GM21529 (cell line): ENCODE measurements around the gene ZNF680.
"Not testable (repeated sequence)": the region's sequence is repeated elsewhere in the genome, so short reads cannot be mapped to it uniquely, and the experiment has no call there.

Experiments
- ATAC-seq: cut with Tn5 transposase; IDR thresholded peaks from one replicate; pipeline ENCODE4 v1.9.1; 2021; ENCODE audit not compliant: unreplicated experiment

Gene ZNF680

DNA sequence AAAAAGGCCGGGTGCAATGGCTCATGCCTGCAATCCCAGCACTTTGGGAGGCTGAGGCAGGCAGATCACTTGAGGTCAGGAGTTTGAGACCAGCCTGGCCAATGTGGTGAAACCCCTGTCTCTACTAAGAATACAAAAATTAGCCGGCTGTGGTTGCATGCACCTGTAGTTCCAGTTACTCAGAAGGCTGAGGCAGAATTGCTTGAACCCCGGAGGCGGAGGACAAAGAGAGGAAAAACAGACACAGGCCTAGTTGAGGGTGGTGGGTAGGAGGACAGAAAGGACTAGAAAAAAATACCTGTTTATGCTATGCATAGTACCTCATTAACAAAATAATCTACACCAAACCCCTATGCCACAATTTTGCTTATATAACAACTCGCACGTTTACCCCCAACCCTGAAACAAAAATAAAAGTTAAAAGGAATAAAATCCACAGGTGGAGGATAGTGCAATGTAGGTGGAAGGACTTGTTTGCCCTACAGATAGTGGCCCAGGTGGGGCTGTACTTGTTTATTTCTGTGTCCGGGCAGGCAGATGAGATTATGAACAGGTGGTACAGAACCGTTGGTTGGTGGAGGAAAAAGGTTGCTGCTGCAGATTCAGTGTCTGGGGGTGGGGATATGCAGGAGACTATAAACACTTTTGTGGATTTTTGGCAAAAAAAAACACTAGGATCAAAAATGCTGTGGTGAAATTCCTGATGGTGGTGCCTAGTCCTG is 5.1 kb downstream of the ZNF680 start:
- ATAC-seq, result no peak

DNA sequence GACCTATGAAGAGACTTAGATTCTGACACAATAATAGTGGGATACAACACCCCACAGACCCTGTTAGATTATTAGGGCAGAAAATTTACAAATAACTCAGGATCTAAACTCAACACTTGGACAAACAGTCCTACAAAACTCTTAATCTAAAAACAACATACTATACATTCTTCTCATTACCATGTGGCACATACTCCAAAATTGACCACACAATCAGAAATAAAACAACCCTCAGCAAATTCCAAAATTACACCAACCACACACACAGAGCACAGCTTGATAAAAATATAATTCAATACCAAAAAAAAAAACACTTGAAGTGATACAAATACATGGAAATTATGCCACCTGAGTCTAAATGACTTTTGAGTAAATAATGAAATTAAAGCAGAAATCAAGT is 7.8 kb downstream of the ZNF680 start:
- no peak for ATAC-seq

DNA sequence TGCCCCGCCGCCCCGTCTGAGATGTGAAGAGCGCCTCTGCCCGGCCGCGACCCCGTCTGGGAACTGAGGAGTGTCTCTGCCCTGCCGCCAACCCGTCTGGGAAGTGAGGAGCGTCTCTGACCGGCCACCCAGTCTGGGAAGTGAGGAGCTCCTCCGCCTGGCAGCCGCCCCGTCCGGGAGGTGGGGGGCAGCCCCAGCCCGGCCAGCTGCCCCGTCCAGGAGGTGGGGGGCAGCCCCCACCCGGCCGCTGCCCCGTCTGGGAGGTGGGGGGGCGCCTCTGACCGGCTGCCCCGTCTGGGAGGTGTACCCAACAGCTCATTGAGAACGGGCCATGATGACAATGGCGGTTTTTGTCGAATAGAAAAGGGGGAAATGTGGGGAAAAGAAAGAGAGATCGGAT is 8.7 kb downstream of the ZNF680 start:
- not testable (repeated sequence) for ATAC-seq

DNA sequence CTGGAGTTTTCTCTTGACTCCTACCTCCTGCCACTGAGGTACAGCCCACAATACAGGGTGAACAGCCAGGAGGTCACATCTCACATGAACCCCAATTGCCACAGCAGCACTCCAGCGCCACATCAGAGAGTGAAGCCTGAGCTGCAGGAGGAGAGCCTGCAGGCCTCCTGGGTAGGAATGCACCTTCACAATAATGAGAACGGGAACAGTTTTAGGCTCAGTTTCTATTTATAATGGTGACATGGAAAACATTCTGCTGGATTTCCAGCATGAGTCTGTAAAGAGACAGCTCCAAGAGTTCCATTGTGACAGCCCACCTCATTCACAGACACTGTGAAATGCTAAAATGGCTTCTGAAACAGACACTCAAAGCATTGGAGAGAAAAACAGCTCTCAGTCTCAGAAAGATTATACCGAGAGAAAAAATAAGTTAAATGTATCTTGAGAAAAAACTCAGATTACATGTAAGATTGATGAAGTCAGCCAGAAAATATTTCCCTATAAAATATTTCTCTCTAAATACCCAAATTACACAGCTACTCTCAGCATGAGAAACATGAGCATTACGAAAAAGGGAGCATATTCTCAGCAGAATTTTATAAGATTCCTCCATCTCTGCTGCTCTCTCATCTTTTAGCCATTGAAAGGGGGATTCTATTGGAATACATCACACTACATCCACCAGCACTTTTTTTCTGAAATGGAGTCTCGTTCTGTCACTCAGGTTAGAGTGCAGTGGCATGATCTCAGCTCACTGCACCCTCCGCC is 11.3 kb downstream of the ZNF680 start:
- ATAC-seq, result no peak

DNA sequence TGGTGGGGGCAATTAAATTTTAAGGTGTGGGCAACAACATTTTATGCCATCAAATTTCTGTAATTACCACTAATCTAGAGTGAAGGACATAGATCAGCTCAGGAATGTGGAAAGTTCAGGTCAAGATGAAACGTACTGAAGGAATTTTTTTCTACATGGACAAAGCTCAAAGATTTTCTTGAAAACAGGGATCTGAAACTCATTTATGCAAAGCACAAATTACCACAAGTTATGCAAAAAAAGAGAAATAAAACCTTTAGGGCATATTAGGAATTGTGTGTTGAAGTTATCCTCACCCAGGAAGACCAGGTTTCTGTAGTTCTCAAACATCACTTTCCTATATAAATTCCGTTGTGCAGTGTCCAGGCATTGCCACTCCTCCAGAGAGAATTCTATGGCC is 18.9 kb downstream of the ZNF680 start:
- no peak for ATAC-seq

DNA sequence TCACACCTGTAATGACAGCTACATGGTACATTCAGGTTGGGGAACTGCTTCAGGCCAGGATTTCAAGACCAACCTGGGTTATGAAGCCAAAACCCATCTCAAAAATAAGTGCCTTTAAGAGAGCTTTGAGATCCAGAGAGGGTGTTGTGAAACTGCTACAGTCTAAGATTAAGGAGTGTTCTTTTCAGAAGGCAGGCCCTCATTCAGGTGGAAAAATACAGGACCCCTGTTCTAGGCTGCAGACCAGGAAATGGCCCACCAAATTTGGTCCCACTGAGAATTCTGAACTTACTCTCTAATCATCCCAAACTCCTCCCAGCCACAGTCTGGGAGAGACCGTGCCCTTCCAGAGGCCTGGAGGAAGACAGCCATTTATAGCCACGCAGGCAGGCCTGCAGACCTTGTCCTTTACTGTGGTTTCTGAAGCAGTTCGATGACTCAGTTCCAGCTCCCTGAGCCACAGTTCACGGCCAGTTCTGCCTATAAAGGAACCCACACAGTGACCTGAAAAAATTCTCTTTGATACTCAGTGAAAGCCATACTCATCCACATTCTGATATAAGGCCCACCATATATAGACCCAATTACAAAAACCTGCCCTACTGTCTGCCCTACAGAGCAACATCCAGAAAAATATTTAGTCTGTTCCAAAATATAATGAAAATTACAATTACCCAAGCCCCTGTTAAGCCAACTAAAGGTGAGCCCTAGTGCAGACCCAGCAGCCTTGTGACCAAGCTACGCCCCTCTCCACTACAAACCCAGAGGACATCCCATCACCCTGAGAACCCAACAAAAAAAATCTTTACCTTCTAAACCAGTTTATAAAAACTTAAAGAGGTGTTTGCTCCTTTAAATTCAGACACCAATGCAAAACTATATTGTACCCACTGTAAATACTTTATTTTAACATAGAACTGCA is 21.2 kb downstream of the ZNF680 start:
- ATAC-seq, result no peak

DNA sequence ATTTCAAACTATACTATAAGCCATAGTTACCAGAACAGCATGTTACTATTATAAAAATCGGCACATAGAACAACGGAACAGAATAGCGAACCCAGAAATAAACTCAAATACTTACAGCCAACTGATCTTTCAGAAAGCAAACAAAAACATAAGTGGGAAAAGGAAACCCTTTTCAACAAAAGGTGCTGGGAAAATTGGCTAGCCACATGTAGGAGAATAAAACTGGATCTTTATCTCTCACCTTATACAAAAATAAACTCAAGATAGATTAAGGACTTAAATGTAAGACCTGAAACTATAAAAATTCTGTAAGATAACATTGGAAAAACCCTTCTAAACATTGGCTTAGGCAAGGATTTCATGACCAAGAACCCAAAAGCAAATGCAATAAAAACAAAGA is 29.1 kb downstream of the ZNF680 start:
- no peak for ATAC-seq

DNA sequence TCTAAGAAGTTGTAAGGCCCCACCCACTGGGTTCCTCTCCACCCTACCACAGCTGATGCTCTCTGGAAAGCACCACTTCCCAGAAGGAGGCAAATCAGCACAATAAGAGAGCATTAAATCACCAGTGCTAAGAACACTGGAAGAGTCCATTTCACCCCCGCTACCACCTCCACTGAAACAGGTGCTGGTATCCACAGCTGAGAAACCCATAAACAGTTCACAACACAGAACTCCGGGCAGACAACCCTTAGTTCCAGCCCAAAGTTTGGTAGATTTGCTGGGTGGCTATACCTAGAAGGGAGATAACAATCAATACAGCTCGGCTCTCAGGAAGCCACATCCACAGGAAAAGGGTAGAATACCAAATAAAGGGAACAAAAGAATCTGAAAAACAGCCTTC is 34.1 kb downstream of the ZNF680 start:
- ATAC-seq, result no peak

DNA sequence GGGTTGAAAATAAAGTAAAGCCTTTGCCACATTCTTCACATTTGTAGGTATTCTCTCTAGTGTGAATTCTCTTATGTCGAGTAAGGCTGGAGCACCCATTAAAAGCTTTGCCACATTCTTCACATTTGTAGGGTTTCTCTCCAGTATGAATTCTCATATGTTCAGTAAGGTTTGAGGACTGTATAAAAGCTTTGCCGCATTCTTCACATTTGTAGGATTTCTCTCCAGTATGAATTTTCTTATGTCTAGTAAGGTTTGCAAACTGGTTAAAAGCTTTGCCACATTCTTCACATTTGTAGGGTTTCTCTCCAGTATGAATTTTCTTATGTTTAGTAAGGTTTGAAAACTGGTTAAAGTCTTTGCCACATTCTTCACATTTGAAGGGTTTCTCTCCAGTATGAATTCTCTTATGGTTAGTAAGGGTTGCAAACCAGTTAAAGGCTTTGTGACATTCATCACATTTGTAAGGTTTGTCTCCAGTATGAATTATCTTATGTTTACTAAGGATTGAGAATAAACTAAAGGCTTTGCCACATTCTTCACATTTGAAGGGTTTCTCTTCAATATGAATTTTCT is 41.4 kb downstream of the ZNF680 start:
- ATAC-seq, result no peak

DNA sequence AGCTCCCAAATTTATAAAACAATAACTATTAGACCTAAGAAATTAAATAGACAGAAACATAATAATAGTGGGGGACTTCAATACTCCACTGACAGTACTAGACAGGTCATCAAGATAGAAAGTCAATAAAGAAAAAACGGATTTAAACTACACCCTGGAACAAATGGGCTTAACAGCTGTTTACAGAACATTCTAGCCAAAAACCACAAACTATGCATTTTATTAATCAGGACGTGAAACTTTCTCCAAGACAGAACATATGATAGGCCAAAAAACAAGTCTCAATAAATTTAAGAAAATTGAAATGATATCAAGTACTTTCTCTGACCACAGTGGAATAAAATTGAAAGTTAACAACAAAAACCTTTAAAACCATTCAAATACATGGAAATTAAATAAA is 46.4 kb downstream of the ZNF680 start:
- ATAC-seq, result no peak

DNA sequence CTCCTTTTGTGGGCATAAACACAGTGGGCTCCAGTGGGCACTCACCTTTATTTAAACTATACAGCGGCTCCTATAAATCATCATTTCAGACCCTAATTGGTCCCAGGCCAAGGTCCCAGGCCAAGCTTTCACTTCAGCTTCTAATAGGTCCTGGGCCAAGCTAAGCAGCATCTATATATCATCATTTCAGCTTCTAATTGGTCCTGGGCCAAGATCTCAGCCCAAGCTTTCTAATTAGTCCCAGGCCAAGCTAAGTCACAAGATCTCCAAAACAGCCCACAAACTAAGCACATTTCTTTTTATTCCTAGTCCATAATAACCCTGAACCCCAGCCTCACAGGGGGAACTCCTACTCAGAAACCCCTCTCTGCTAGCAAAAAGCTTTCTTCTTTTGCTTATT is 47.1 kb downstream of the ZNF680 start:
- ATAC-seq, result no peak

DNA sequence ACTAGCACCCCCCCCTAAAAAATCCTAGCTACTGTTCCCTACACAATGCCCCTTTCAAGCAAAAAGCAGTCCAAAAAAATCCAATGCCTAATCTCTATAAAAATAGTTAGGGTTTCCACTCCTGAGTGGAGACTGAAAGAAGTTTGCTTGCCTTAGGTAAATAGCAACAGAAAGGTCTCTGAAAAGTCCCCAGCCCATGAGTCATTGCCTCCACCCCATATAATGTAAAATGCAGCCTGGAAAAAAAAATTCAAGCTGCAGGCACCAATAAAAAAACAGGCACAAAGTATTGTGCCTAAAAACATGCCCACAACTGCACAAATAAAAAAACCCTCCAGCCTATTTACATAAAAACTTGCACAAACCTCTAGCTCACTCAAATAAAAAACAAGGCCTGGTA is 47.5 kb downstream of the ZNF680 start:
- no peak for ATAC-seq

DNA sequence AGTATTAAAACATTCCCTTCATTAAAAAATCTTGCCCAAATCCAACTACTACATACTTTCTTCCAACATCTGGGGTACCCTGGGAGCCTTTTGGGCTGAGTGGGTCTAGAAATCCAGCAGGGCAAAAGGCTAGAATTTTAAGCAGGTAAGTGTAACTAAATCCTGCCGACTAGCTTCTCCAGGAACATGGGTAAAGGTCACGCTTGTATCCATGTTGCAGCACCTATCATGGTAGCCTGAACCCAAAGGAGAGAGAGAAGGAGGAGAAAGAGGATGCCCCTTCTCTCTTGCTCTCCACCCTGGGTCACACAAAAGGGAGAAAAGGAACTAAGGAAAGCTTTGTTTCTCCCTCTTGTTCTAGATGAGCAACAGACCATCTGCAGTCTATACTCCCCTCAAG is 53.3 kb downstream of the ZNF680 start:
- no peak for ATAC-seq

DNA sequence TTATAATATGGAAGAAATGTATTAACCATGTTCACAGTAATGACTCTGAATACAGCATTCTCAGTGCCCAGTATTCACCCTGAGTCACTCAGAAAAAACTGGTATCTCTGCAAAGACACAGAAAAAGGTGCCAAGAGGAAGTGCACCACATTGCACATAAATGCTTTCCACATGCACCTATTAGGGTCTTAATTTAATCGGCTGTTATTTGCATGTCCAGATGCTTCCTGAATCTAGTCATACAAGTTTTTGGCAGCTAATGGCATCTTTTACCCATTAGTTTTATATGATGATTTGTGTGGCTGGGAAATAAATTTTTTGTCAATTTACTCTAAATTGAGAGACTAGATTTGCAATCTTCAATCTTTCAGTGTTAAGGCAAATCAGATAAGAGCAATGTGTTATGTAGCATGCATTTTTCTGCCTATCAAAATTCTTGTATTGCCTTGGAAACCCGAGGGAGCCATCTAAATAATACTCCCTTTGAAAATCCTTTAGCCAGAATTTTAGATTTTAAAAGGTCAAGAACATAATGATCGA is 58.2 kb downstream of the ZNF680 start:
- no peak for ATAC-seq

DNA sequence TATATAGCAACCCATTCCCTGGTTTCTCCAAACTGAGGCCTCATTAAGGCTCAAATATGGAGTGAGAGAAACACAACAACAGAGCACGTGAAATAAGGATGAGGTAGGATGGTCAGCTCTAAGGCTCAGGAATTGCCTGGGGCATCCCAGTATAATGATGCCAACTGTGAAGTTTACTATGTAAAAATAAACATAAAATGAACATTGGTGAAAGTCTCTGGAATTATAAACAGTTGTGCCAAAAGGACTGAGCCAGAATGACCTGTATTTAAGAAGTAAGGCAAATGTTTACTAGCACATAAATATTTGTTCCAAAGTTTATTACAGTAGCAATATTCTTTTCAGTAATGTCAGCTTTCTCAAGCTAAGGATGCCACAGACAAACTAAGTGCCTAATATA is 64.6 kb downstream of the ZNF680 start:
- ATAC-seq, result no peak

DNA sequence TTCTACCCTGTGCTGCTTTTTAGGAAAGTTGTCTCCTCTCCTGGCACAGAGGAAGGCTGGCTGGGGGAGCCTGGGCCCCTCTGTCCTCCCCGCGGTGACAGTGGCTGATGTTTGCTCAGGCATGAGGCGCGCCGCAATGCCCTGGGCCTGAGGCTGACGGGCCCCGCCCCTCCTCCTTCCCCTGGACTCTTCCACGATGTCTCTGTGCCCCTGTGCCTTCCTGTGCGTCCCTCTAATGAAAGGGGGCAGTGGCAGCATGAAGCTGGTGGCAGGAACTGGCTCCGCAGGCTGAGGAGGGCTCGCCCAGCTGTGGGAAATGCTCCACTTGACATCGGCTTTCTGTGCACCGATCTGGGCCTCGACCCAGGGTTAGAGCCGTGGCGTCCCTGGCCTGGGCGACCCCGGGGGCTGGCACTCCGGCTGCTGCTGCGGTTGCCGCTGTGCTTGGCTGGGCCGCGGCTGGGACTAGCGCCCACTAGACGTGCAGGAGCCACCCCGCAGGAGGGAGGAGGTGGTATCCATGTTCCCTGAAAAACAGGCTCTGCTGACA is 67.9 kb downstream of the ZNF680 start:
- ATAC-seq, result no peak

DNA sequence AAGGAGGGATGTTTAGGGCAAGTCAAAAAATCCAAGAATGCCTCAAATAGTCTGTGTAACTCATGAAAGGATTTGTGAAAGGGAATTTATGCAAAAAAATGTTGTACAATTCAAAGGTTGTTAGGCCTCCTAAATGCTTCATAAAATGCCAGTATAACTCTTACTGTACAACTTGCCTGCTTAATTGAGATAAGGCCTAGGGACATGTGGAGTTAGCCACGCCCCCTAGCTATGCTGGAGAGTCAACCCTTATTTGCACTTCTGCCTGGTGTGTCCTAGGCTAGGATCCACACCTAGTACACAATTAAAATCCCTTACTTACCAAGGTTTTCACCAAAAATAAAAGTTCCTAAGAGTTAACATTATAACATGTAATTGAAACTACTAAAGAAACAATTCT is 77.2 kb downstream of the ZNF680 start:
- ATAC-seq, result no peak
